BLaER1 (cell line): Measurements from ENCODE around the gene MAST2.
"Not testable (repeated sequence)": the region's sequence is repeated elsewhere in the genome, so short reads cannot be mapped to it uniquely, and the experiment has no call there.

Experiments
- H3K27ac ChIP-seq: shearing (Covaris generic); formaldehyde crosslinking; 2 replicates; pipeline ENCODE4 v1.8.1; 2022
- H3K27me3 ChIP-seq: shearing (Covaris generic); formaldehyde crosslinking; 2 replicates; pipeline ENCODE4 v1.8.1; 2022
- H3K36me3 ChIP-seq: shearing (Covaris generic); formaldehyde crosslinking; 2 replicates; pipeline ENCODE4 v1.8.1; 2022
- H3K4me1 ChIP-seq: shearing (Covaris generic); formaldehyde crosslinking; 2 replicates; pipeline ENCODE4 v1.8.1; 2022
- H3K4me2 ChIP-seq: shearing (Covaris generic); formaldehyde crosslinking; 2 replicates; pipeline ENCODE4 v1.8.1; 2022
- H3K4me3 ChIP-seq: shearing (Covaris generic); formaldehyde crosslinking; 2 replicates; pipeline ENCODE4 v1.8.1; 2022
- H3K9ac ChIP-seq: shearing (Covaris generic); formaldehyde crosslinking; 2 replicates; pipeline ENCODE4 v1.8.1; 2022
- H3K9me3 ChIP-seq: shearing (Covaris generic); formaldehyde crosslinking; 2 replicates; pipeline ENCODE4 v1.8.1; 2022
- H4K20me1 ChIP-seq: shearing (Covaris generic); formaldehyde crosslinking; 2 replicates; pipeline ENCODE4 v1.8.1; 2022
- Cebpa-rat ChIP-seq: shearing (Covaris generic); IDR thresholded peaks from 2 replicates; pipeline ENCODE4 v1.8.1; 2022

MAST2 gene

GRCh38 chr1:45928486-45929205 lies 125.2 kb downstream of the MAST2 start:
- Histone ChIP-seq H3K27me3 (no peaks in the 10 kb centered on the region), H3K4me3 (no peak overlapping the region), H4K20me1 (no peaks in the 10 kb centered on the region), H3K27ac (no peak overlapping the region), H3K9ac (no peak overlapping the region), H3K4me1 (peaks cover 24% of the 10 kb centered on the region), H3K36me3 (no peaks in the 10 kb centered on the region), H3K9me3 (no peaks in the 10 kb centered on the region), H3K4me2 (peak overlapping the region; percentile 26)
- no peak for TF ChIP-seq Cebpa-rat

- Histone ChIP-seq H4K20me1 (no peaks in the 10 kb centered on the region), H3K4me1 (peaks cover 24% of the 10 kb centered on the region), H3K27me3 (no peaks in the 10 kb centered on the region), H3K9ac (no peak overlapping the region), H3K4me3 (no peak overlapping the region), H3K27ac (no peak overlapping the region), H3K4me2 (peak overlapping the region; percentile 26), H3K36me3 (no peaks in the 10 kb centered on the region), H3K9me3 (peaks cover 2% of the 10 kb centered on the region; the same call in 1 of the 2 replicates)
- TF ChIP-seq Cebpa-rat = no peak
Measured at GRCh38 chr1:45929257-45929687, 125.9 kb downstream of the MAST2 start.

- H4K20me1 ChIP-seq = no peaks in the 10 kb centered on the region
Measured at GRCh38 chr1:45930258-45931150, 127.1 kb downstream of the MAST2 start.

GRCh38 chr1:45932205-45932604 lies 128.8 kb downstream of the MAST2 start:
- not testable (repeated sequence) for H3K4me3 ChIP-seq, H3K27ac ChIP-seq, H3K9ac ChIP-seq, H3K36me3 ChIP-seq, H3K9me3 ChIP-seq, H4K20me1 ChIP-seq, H3K27me3 ChIP-seq, H3K4me2 ChIP-seq
- H3K4me1 ChIP-seq = peaks cover 25% of the 10 kb centered on the region

More at GRCh38 chr1:45930258-45931150, 127.1 kb downstream of the MAST2 start:
- H3K27ac ChIP-seq = no peak overlapping the region
- H3K4me2 ChIP-seq = no peak overlapping the region
- H3K4me1 ChIP-seq = peaks cover 31% of the 10 kb centered on the region
- H3K4me3 ChIP-seq = no peak overlapping the region
- no peaks in the 10 kb centered on the region for H3K36me3 ChIP-seq
- no peaks in the 10 kb centered on the region for H3K27me3 ChIP-seq
- no peak for TF ChIP-seq Cebpa-rat
- peaks cover 4% of the 10 kb centered on the region; the same call in 1 of the 2 replicates for H3K9me3 ChIP-seq
- no peak overlapping the region for H3K9ac ChIP-seq

- Histone ChIP-seq H3K4me1 (peaks cover 10% of the 10 kb centered on the region), H3K36me3 (no peaks in the 10 kb centered on the region), H4K20me1 (no peaks in the 10 kb centered on the region), H3K4me2 (peak overlapping the region; percentile 7; the same call in 1 of the 2 replicates), H3K9ac (no peak overlapping the region), H3K9me3 (peaks cover 4% of the 10 kb centered on the region; the same call in 1 of the 2 replicates), H3K4me3 (no peak overlapping the region), H3K27me3 (no peaks in the 10 kb centered on the region), H3K27ac (no peak overlapping the region)
- no peak for TF ChIP-seq Cebpa-rat
Measured at GRCh38 chr1:45934947-45935346, 131.5 kb downstream of the MAST2 start.

GRCh38 chr1:45938029-45938428 lies 134.6 kb downstream of the MAST2 start:
- Histone ChIP-seq H3K36me3 (no peaks in the 10 kb centered on the region), H3K27me3 (no peaks in the 10 kb centered on the region), H3K9ac (no peak overlapping the region), H3K27ac (no peak overlapping the region), H3K4me3 (no peak overlapping the region), H3K4me1 (peaks cover 9% of the 10 kb centered on the region; the same call in 1 of the 2 replicates), H3K4me2 (no peak overlapping the region), H4K20me1 (no peaks in the 10 kb centered on the region), H3K9me3 (peaks cover 17% of the 10 kb centered on the region; the same call in 1 of the 2 replicates)
- TF ChIP-seq Cebpa-rat = no peak

GRCh38 chr1:45942411-45942810 lies 139.0 kb downstream of the MAST2 start:
- Histone ChIP-seq H4K20me1 (no peaks in the 10 kb centered on the region), H3K9me3 (peaks cover 22% of the 10 kb centered on the region), H3K27me3 (no peaks in the 10 kb centered on the region), H3K9ac (no peak overlapping the region), H3K27ac (no peak overlapping the region), H3K4me2 (no peak overlapping the region), H3K4me3 (no peak overlapping the region), H3K36me3 (no peaks in the 10 kb centered on the region), H3K4me1 (peaks cover 6% of the 10 kb centered on the region)
- no peak for TF ChIP-seq Cebpa-rat

- H3K4me3 ChIP-seq = no peak overlapping the region
- no peak overlapping the region for H3K4me2 ChIP-seq
- H3K27me3 ChIP-seq = no peaks in the 10 kb centered on the region
- peaks cover 30% of the 10 kb centered on the region for H3K9me3 ChIP-seq
- H3K27ac ChIP-seq = no peak overlapping the region
- no peaks in the 10 kb centered on the region; the same call in 1 of the 2 replicates for H3K36me3 ChIP-seq
- peaks cover 7% of the 10 kb centered on the region for H3K4me1 ChIP-seq
- no peak overlapping the region for H3K9ac ChIP-seq
- no peaks in the 10 kb centered on the region for H4K20me1 ChIP-seq
- TF ChIP-seq Cebpa-rat = no peak
Measured at GRCh38 chr1:45943185-45943584, 139.8 kb downstream of the MAST2 start.

GRCh38 chr1:45945426-45945825 lies 142.0 kb downstream of the MAST2 start:
- no peak overlapping the region for H3K4me3 ChIP-seq
- H4K20me1 ChIP-seq = no peaks in the 10 kb centered on the region
- H3K27ac ChIP-seq = no peak overlapping the region
- H3K9me3 ChIP-seq = peaks cover 35% of the 10 kb centered on the region
- TF ChIP-seq Cebpa-rat = no peak
- H3K9ac ChIP-seq = no peak overlapping the region
- no peaks in the 10 kb centered on the region; the same call in 1 of the 2 replicates for H3K36me3 ChIP-seq
- H3K27me3 ChIP-seq = no peaks in the 10 kb centered on the region
- H3K4me2 ChIP-seq = no peak overlapping the region
- peaks cover 7% of the 10 kb centered on the region for H3K4me1 ChIP-seq

- H3K9ac ChIP-seq, H3K4me3 ChIP-seq, H3K36me3 ChIP-seq, H3K4me2 ChIP-seq, H4K20me1 ChIP-seq, H3K27me3 ChIP-seq, H3K27ac ChIP-seq, H3K4me1 ChIP-seq: not testable (repeated sequence)
- peaks cover 23% of the 10 kb centered on the region for H3K9me3 ChIP-seq
Measured at GRCh38 chr1:45949462-45949861, 146.1 kb downstream of the MAST2 start.
